GM23338 (cell line): ENCODE results near the gene TEX9. TPM values are rescaled to one million over a fixed set of nuclear protein-coding genes. Genes with fewer than 3 reads are reported as not detected.

Experiments
- ATAC-seq: fragments of 200-7000 bp; cut with Tn5 transposase; 3 replicates; pipeline ENCODE4 v1.9.1; 2020
- DNase-seq: peaks from one replicate; pipeline ENCODE4 v3.0.0-alpha.2; 2015; ENCODE audit warnings: low spot score
- H2AFZ ChIP-seq: fragments of 200-600 bp; sonication (generic); 2 replicates; pipeline ENCODE4 v1.8.0; 2016; ENCODE audit warnings: antibody characterized with exemption, mild to moderate bottlenecking, moderate library complexity
- H3F3A ChIP-seq: fragments of 200-600 bp; sonication (generic); replicated peaks from 2 replicates; pipeline ENCODE4 v1.8.0; 2017; ENCODE audit warnings: antibody characterized with exemption, mixed run types, low read depth
- H3K27ac ChIP-seq: fragments of 200-600 bp; sonication (generic); 2 replicates; pipeline ENCODE4 v1.6.1; 2016; ENCODE audit warnings: low read depth
- H3K27me3 ChIP-seq: fragments of 200-600 bp; sonication (generic); 2 replicates; pipeline ENCODE4 v1.8.0; 2016; ENCODE audit warnings: mild to moderate bottlenecking, mixed run types, moderate library complexity; ENCODE audit not compliant: insufficient read depth
- H3K36me3 ChIP-seq: fragments of 200-600 bp; sonication (generic); 2 replicates; pipeline ENCODE4 v1.8.0; 2016; ENCODE audit warnings: mild to moderate bottlenecking; ENCODE audit not compliant: insufficient read depth
- H3K4me1 ChIP-seq: fragments of 200-600 bp; sonication (generic); 2 replicates; pipeline ENCODE4 v1.8.0; 2016; ENCODE audit warnings: mild to moderate bottlenecking, moderate library complexity; ENCODE audit not compliant: insufficient read depth
- H3K4me2 ChIP-seq: fragments of 200-600 bp; sonication (generic); 2 replicates; pipeline ENCODE4 v1.7.1; 2017; ENCODE audit warnings: mixed run types
- H3K4me3 ChIP-seq: fragments of 200-600 bp; sonication (generic); 2 replicates; pipeline ENCODE4 v1.6.1; 2016; ENCODE audit warnings: mixed run types
- H3K79me2 ChIP-seq: fragments of 200-600 bp; sonication (generic); replicated peaks from 2 replicates; pipeline ENCODE4 v1.8.0; 2017; ENCODE audit warnings: mild to moderate bottlenecking; ENCODE audit not compliant: insufficient read depth
- H3K9me2 ChIP-seq: fragments of 200-600 bp; sonication (generic); 2 replicates; pipeline ENCODE4 v1.8.0; 2017; ENCODE audit not compliant: insufficient read depth
- H4K20me1 ChIP-seq: fragments of 200-600 bp; sonication (generic); replicated peaks from 2 replicates; pipeline ENCODE4 v1.8.0; 2017; ENCODE audit warnings: mild to moderate bottlenecking; ENCODE audit not compliant: insufficient read depth
- H3K27ac Mint-ChIP-seq: 2 replicates; pipeline ENCODE4 v1.8.0; 2020; ENCODE audit warnings: inconsistent platforms, mild to moderate bottlenecking, moderate library complexity, mixed read lengths
- H3K27me3 Mint-ChIP-seq: 3 replicates; pipeline ENCODE4 v1.8.0; 2022; ENCODE audit warnings: low read depth, mild to moderate bottlenecking, moderate library complexity, mixed read lengths, inconsistent platforms; ENCODE audit not compliant: insufficient read depth, poor library complexity
- H3K36me3 Mint-ChIP-seq: 3 replicates; pipeline ENCODE4 v1.8.0; 2021; ENCODE audit warnings: low read depth, mild to moderate bottlenecking, inconsistent platforms, moderate library complexity, mixed read lengths
- H3K4me1 Mint-ChIP-seq: 3 replicates; pipeline ENCODE4 v1.8.0; 2020; ENCODE audit warnings: mild to moderate bottlenecking, inconsistent platforms, mixed read lengths
- H3K4me3 Mint-ChIP-seq: 3 replicates; pipeline ENCODE4 v1.8.0; 2021; ENCODE audit warnings: moderate library complexity, mild to moderate bottlenecking, inconsistent platforms, mixed read lengths
- H3K9me3 Mint-ChIP-seq: 3 replicates; pipeline ENCODE4 v1.8.0; 2020; ENCODE audit warnings: moderate library complexity, mild to moderate bottlenecking, inconsistent platforms, mixed read lengths
- CTCF ChIP-seq, 2 experiments: fragments of 200-600 bp in 1 of 2; sonication (generic) in 1 of 2; conservative IDR thresholded peaks; 2 replicates each; pipeline versions ENCODE4 v1.5.1 to v1.6.1; 2016 to 2017; ENCODE audit warnings: antibody characterized with exemption in 2 of 2, low read depth in 2 of 2, mild to moderate bottlenecking in 2 of 2, moderate library complexity in 1 of 2
- ETS1 ChIP-seq: IDR thresholded peaks from 2 replicates; pipeline ENCODE4 v1.6.1; 2016; ENCODE audit warnings: antibody characterized with exemption
- EZH2 ChIP-seq: fragments of 200-600 bp; sonication (generic); IDR thresholded peaks from one replicate; pipeline ENCODE4 v1.8.0; 2017; ENCODE audit warnings: antibody characterized with exemption, mild to moderate bottlenecking, low read depth; ENCODE audit not compliant: unreplicated experiment
- EZH2phosphoT487 ChIP-seq: fragments of 200-600 bp; sonication (generic); IDR thresholded peaks from one replicate; pipeline ENCODE4 v1.8.1; 2018; ENCODE audit warnings: antibody characterized with exemption; ENCODE audit not compliant: unreplicated experiment
- NANOG ChIP-seq: IDR thresholded peaks from 2 replicates; pipeline ENCODE4 v1.6.1; 2016; ENCODE audit warnings: antibody characterized with exemption, borderline replicate concordance
- POLR2AphosphoS5 ChIP-seq: IDR thresholded peaks from 2 replicates; pipeline ENCODE4 v1.6.1; 2016; ENCODE audit warnings: antibody characterized with exemption, low read depth
- REST ChIP-seq: IDR thresholded peaks from one replicate; pipeline ENCODE4 v1.6.1; 2018; ENCODE audit warnings: antibody characterized with exemption; ENCODE audit not compliant: unreplicated experiment
- STAT1 ChIP-seq: IDR thresholded peaks from one replicate; pipeline ENCODE4 v1.6.1; 2016; ENCODE audit warnings: antibody characterized with exemption; ENCODE audit not compliant: unreplicated experiment
- ZNF114 ChIP-seq: fragments of 250-450 bp; sonication (Bioruptor Pico); IDR thresholded peaks from 2 replicates; pipeline ENCODE4 v1.5.0; 2020; ENCODE audit warnings: mild to moderate bottlenecking, moderate library complexity
- ZNF331 ChIP-seq: fragments of 250-450 bp; sonication (Bioruptor Pico); IDR thresholded peaks from 2 replicates; pipeline ENCODE4 v1.5.0; 2020; ENCODE audit warnings: low read depth, mild to moderate bottlenecking, moderate library complexity
- polyA plus RNA-seq: library from polyadenylated mRNA; unstranded; fragments of >200 nt; fragmentation: Nextera tagmentation; extraction: Ambion mirVana; gene quantifications from 2 replicates; pipeline ENCODE4 v1.2.1, GENCODE V29; 2016
- total RNA-seq: library from RNA; depleted of rRNA; stranded (reverse); fragments of >200 nt; shearing (Covaris generic); gene quantifications from 2 replicates; pipeline ENCODE4 v1.2.3, GENCODE V29; 2014

The TEX9 gene
- total and polyA plus RNA-seq, 2 experiments from 2014 or later = 19.6 to 21.8 TPM

- Histone ChIP-seq H3K36me3 (no peaks in the 10 kb centered on the region), H2AFZ (no peak overlapping the region), H3K4me2 (no peak overlapping the region; the same call in 1 of the 2 replicates), H3K4me3 (no peak overlapping the region), H3K27ac (no peak overlapping the region), H4K20me1 (no peaks in the 10 kb centered on the region), H3F3A (no peaks in the 10 kb centered on the region), H3K79me2 (no peaks in the 10 kb centered on the region), H3K4me1 (peaks cover 17% of the 10 kb centered on the region), H3K9me2 (peaks cover 5% of the 10 kb centered on the region; the same call in 1 of the 2 replicates), H3K27me3 (no peaks in the 10 kb centered on the region)
- Mint-ChIP-seq H3K27ac (no peak overlapping the region), H3K36me3 (no peaks in the 10 kb centered on the region), H3K4me1 (peaks cover 23% of the 10 kb centered on the region), H3K9me3 (no peaks in the 10 kb centered on the region; the same call in 2 of the 3 replicates), H3K27me3 (no peaks in the 10 kb centered on the region), H3K4me3 (no peak overlapping the region)
- ATAC-seq (no peak), DNase-seq (no peak)
- no peak for TF ChIP-seq ZNF114 (CRISPR knock-in tag)
- no peak for TF ChIP-seq REST
- no peak for TF ChIP-seq STAT1
- no peak for TF ChIP-seq POLR2AphosphoS5
- TF ChIP-seq ZNF331 (CRISPR knock-in tag) = no peak
- TF ChIP-seq CTCF (conservative IDR thresholded peaks at IDR 0.05; ENCODE audit: low read depth in 2 of 2) = no peak
- no peak for TF ChIP-seq EZH2phosphoT487
- no peak for TF ChIP-seq EZH2
Measured at GRCh38 chr15:56351957-56352506, 13.2 kb upstream of the TEX9 start.

- Mint-ChIP-seq H3K36me3 (no peaks in the 10 kb centered on the region), H3K27ac (no peak overlapping the region), H3K9me3 (no peaks in the 10 kb centered on the region; the same call in 2 of the 3 replicates), H3K4me1 (peaks cover 23% of the 10 kb centered on the region), H3K4me3 (no peak overlapping the region), H3K27me3 (no peaks in the 10 kb centered on the region)
- Histone ChIP-seq H4K20me1 (no peaks in the 10 kb centered on the region), H3K4me1 (peaks cover 17% of the 10 kb centered on the region), H2AFZ (no peak overlapping the region), H3K79me2 (no peaks in the 10 kb centered on the region), H3K9me2 (peaks cover 5% of the 10 kb centered on the region; the same call in 1 of the 2 replicates), H3K36me3 (no peaks in the 10 kb centered on the region), H3K4me2 (no peak overlapping the region), H3F3A (no peaks in the 10 kb centered on the region), H3K4me3 (no peak overlapping the region), H3K27me3 (no peaks in the 10 kb centered on the region), H3K27ac (no peak overlapping the region)
- TF ChIP-seq ZNF114 (CRISPR knock-in tag) = no peak
- TF ChIP-seq EZH2 = no peak
- no peak for TF ChIP-seq ETS1
- no peak for TF ChIP-seq NANOG
- TF ChIP-seq CTCF (conservative IDR thresholded peaks at IDR 0.05; ENCODE audit: low read depth in 2 of 2) = no peak
- DNase-seq = no peak
- no peak for ATAC-seq
Measured at GRCh38 chr15:56353119-56353518, 12.1 kb upstream of the TEX9 start.
